SU-DHL-6 (cell line): Measurements from ENCODE around the gene RASGRF1.

Source experiments
- H2AFZ ChIP-seq: fragments of 200-600 bp; sonication (generic); 2 replicates; pipeline ENCODE4 v1.6.1; 2014; ENCODE audit warnings: low read depth, mild to moderate bottlenecking, moderate library complexity, mixed read lengths, antibody characterized with exemption, low read length; ENCODE audit not compliant: severe bottlenecking
- H3F3A ChIP-seq: fragments of 200-600 bp; shearing (Covaris generic); 2 replicates; pipeline ENCODE4 v1.6.0; 2016; ENCODE audit warnings: antibody characterized with exemption, mild to moderate bottlenecking; ENCODE audit not compliant: insufficient read depth
- H3K27ac ChIP-seq: fragments of 200-600 bp; sonication (generic); 2 replicates; pipeline ENCODE4 v1.5.1; 2016; ENCODE audit warnings: low read depth, mild to moderate bottlenecking, low read length, moderate library complexity, mixed read lengths
- H3K27me3 ChIP-seq: fragments of 200-600 bp; sonication (generic), shearing (Covaris generic); 2 replicates; pipeline ENCODE4 v1.6.0; 2014; ENCODE audit warnings: mild to moderate bottlenecking, low read length
- H3K36me3 ChIP-seq: fragments of 200-600 bp; sonication (generic); 2 replicates; pipeline ENCODE4 v1.6.1; 2014; ENCODE audit warnings: mild to moderate bottlenecking, low read length, mixed read lengths
- H3K4me2 ChIP-seq: fragments of 300-600, 200-600 bp; shearing (Covaris generic), sonication (generic); 2 replicates; pipeline ENCODE4 v1.6.0; 2014; ENCODE audit warnings: low read length, low read depth, mild to moderate bottlenecking; ENCODE audit not compliant: poor library complexity, severe bottlenecking
- H3K4me3 ChIP-seq: fragments of 200-600 bp; sonication (generic); 2 replicates; pipeline ENCODE4 v1.5.1; 2014; ENCODE audit warnings: antibody characterized with exemption, low read length, mild to moderate bottlenecking, mixed read lengths; ENCODE audit not compliant: insufficient read depth, poor library complexity, severe bottlenecking
- H3K79me2 ChIP-seq: fragments of 200-600 bp; sonication (generic); 2 replicates; pipeline ENCODE4 v1.6.1; 2014; ENCODE audit warnings: mild to moderate bottlenecking, low read length, moderate library complexity; ENCODE audit not compliant: insufficient read depth
- H3K9ac ChIP-seq: fragments of 200-600 bp; sonication (generic); 2 replicates; pipeline ENCODE4 v1.7.0; 2014; ENCODE audit warnings: mild to moderate bottlenecking, low read length
- H3K9me2 ChIP-seq: fragments of 200-600 bp; sonication (generic); replicated peaks from 2 replicates; pipeline ENCODE4 v1.6.1; 2014; ENCODE audit warnings: low read length; ENCODE audit not compliant: insufficient read depth
- H3K9me3 ChIP-seq: fragments of 200-600 bp; sonication (generic); 2 replicates; pipeline ENCODE4 v1.6.1; 2014; ENCODE audit warnings: low read length, mixed read lengths; ENCODE audit not compliant: insufficient read depth
- H4K20me1 ChIP-seq: fragments of 200-600 bp; sonication (generic); 2 replicates; pipeline ENCODE4 v1.6.1; 2014; ENCODE audit warnings: low read depth, mild to moderate bottlenecking, antibody characterized with exemption, low read length, moderate library complexity, mixed read lengths
- EZH2phosphoT487 ChIP-seq: fragments of 200-600 bp; sonication (generic), shearing (Covaris generic); conservative IDR thresholded peaks from 2 replicates; pipeline ENCODE4 v1.6.1; 2018; ENCODE audit warnings: mild to moderate bottlenecking, antibody characterized with exemption, low read length, moderate library complexity, mixed read lengths
- TF ChIP-seq, protein P1 (sequence below): fragments of 200-600 bp; sonication (generic); IDR thresholded peaks from one replicate; pipeline ENCODE4 v1.5.1; 2017; ENCODE audit warnings: antibody characterized with exemption, mild to moderate bottlenecking, low read length, moderate library complexity; ENCODE audit not compliant: insufficient read depth, poor library complexity, severe bottlenecking

Gene RASGRF1

DNA sequence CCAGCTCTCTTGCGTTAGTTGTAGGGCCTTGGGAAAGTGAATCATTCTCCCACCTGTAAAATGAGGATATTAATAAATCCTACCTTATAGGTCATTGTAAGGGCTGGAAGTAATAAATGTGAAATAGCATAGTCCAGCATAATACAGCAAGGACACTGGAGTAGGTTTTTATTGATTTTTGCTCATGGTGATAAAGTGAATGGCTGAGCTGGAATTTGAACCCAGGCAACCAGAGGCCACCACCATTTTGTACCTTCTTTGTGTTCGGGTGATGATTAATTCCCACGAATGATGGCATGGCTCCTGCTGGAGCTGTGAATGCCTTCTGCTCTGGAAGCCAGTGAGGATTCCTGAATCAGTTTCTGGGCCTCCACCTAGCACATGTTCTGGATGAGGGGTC, 177.6 kb downstream of the RASGRF1 start:
- no peak overlapping the region for H3K9ac ChIP-seq
- TF ChIP-seq, protein P1, sequence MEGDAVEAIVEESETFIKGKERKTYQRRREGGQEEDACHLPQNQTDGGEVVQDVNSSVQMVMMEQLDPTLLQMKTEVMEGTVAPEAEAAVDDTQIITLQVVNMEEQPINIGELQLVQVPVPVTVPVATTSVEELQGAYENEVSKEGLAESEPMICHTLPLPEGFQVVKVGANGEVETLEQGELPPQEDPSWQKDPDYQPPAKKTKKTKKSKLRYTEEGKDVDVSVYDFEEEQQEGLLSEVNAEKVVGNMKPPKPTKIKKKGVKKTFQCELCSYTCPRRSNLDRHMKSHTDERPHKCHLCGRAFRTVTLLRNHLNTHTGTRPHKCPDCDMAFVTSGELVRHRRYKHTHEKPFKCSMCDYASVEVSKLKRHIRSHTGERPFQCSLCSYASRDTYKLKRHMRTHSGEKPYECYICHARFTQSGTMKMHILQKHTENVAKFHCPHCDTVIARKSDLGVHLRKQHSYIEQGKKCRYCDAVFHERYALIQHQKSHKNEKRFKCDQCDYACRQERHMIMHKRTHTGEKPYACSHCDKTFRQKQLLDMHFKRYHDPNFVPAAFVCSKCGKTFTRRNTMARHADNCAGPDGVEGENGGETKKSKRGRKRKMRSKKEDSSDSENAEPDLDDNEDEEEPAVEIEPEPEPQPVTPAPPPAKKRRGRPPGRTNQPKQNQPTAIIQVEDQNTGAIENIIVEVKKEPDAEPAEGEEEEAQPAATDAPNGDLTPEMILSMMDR: no peak
- no peak for TF ChIP-seq EZH2phosphoT487
- H3K9me2 ChIP-seq: no peaks in the 10 kb centered on the region
- no peak overlapping the region for H3K4me3 ChIP-seq
- H3K27me3 ChIP-seq: no peaks in the 10 kb centered on the region
- H3K4me2 ChIP-seq: no peak overlapping the region
- peaks cover 10% of the 10 kb centered on the region for H3K36me3 ChIP-seq
- no peaks in the 10 kb centered on the region for H3K9me3 ChIP-seq
- H2AFZ ChIP-seq: no peak overlapping the region
- 0 out of 2 replicates have a peak, but pooled peaks cover 5% of the 10 kb centered on the region for H3K79me2 ChIP-seq
- H4K20me1 ChIP-seq: no peaks in the 10 kb centered on the region
- H3K27ac ChIP-seq: no peak overlapping the region
- peaks cover 12% of the 10 kb centered on the region; the same call in 1 of the 2 replicates for H3F3A ChIP-seq

DNA sequence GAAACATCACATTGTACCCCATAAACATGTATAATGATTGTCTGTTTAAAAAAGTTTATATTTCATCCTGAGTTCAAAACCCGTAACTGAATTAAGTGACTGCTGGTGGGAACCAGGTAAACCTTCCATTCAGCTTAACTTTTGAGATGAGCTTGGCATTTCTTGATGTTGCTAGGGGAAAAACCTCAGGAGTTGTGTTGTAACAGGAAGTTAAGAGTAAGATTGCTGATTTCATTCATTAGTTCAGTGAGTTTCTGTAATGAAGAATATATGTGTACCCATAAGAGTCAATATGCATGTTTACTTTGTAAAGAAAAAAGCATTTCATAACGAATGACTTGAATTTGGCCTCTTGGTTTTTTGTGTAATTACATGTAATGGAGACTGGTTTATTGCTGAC, 178.3 kb downstream of the RASGRF1 start:
- 0 out of 2 replicates have a peak, but pooled peaks cover 5% of the 10 kb centered on the region for H3K79me2 ChIP-seq
- no peak overlapping the region for H3K9ac ChIP-seq
- no peak overlapping the region for H3K4me2 ChIP-seq
- H3K9me3 ChIP-seq: no peaks in the 10 kb centered on the region
- H4K20me1 ChIP-seq: no peaks in the 10 kb centered on the region
- peaks cover 10% of the 10 kb centered on the region for H3K36me3 ChIP-seq
- H3K4me3 ChIP-seq: no peak overlapping the region
- no peaks in the 10 kb centered on the region for H3K27me3 ChIP-seq
- peaks cover 16% of the 10 kb centered on the region; the same call in 1 of the 2 replicates for H3F3A ChIP-seq
- no peaks in the 10 kb centered on the region for H3K9me2 ChIP-seq
- H2AFZ ChIP-seq: no peak overlapping the region
- no peak for TF ChIP-seq EZH2phosphoT487
- TF ChIP-seq, protein P1: no peak
- no peak overlapping the region for H3K27ac ChIP-seq

DNA sequence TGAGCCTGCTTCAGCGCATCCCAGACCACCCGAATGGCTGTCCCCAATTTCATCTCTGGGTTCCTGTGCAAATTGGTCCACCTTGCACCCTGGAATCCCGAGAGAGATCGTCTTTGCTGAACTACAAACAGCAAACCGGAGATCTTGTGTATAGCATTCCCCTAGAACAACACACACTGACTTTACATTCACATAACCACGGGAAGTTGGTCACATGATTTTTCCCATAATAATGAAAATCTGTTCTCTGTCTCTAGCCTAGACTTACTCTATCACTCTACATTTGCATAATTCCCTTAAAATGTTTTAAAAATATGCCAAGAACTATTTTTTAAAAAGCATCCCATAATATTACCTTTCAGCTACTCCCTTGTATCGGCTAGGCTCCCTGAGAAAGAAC, 180.3 kb downstream of the RASGRF1 start:
- H2AFZ ChIP-seq: no peak overlapping the region
- H3K36me3 ChIP-seq: peaks cover 13% of the 10 kb centered on the region
- H3K4me3 ChIP-seq: no peak overlapping the region
- peaks cover 25% of the 10 kb centered on the region; the same call in 1 of the 2 replicates for H3F3A ChIP-seq
- no peaks in the 10 kb centered on the region for H3K27me3 ChIP-seq
- no peak overlapping the region for H3K9ac ChIP-seq
- 0 out of 2 replicates have a peak, but pooled peaks cover 5% of the 10 kb centered on the region for H3K79me2 ChIP-seq
- H4K20me1 ChIP-seq: peaks cover 3% of the 10 kb centered on the region; the same call in 1 of the 2 replicates
- no peak overlapping the region for H3K4me2 ChIP-seq
- H3K9me3 ChIP-seq: no peaks in the 10 kb centered on the region
- no peak for TF ChIP-seq EZH2phosphoT487
- TF ChIP-seq, protein P1: no peak
- H3K9me2 ChIP-seq: no peaks in the 10 kb centered on the region
- no peak overlapping the region for H3K27ac ChIP-seq
